Activated naive CD4-positive, alpha-beta T cell treated with anti-CD3 and anti-CD28 coated beads, Interleukin-2, amount 50 U/mL, for 24 hours (primary cell): ENCODE results near the gene TBL2.
"Not testable (repeated sequence)": the region's sequence is repeated elsewhere in the genome, so short reads cannot be mapped to it uniquely, and the experiment has no call there.

Experiments used
- H3K27ac Mint-ChIP-seq: one replicate; pipeline ENCODE4 v1.8.0; 2021; ENCODE audit warnings: mild to moderate bottlenecking, mixed read lengths
- H3K27me3 Mint-ChIP-seq: one replicate; pipeline ENCODE4 v1.8.0; 2021; ENCODE audit warnings: mixed read lengths
- H3K36me3 Mint-ChIP-seq: one replicate; pipeline ENCODE4 v1.8.0; 2021; ENCODE audit warnings: mixed read lengths
- H3K4me1 Mint-ChIP-seq: one replicate; pipeline ENCODE4 v1.8.0; 2021; ENCODE audit warnings: mixed read lengths
- H3K4me3 Mint-ChIP-seq: one replicate; pipeline ENCODE4 v1.8.0; 2021; ENCODE audit warnings: mild to moderate bottlenecking, mixed read lengths
- H3K9me3 Mint-ChIP-seq: one replicate; pipeline ENCODE4 v1.8.0; 2021; ENCODE audit warnings: mixed read lengths

TBL2 gene

DNA sequence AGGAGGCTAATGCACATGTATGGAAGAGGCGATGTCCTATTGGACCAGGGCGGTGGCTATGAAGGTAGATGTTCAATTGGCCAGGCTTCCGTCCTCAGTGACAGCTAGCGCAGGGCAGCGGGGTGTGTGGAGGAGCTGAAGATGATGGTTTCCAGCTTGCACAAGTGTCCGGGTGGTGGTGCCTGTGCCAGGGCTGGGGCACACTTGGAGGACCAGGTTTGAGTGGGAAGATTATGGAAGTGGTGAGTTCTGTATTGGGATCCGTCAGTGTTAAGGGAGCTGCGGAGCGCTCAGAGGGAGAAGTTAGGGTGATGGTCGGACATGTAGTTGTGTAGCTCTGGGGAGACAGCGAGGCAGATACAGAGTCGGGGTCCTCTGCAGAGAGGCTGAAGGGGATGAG lies 8.5 kb upstream of the TBL2 start:
- H3K4me1 Mint-ChIP-seq = peaks cover 5% of the 10 kb centered on the region
- H3K36me3 Mint-ChIP-seq = no peaks in the 10 kb centered on the region
- peak overlapping the region; percentile 43 for H3K27ac Mint-ChIP-seq
- H3K27me3 Mint-ChIP-seq = no peaks in the 10 kb centered on the region
- no peak overlapping the region for H3K4me3 Mint-ChIP-seq
- H3K9me3 Mint-ChIP-seq = no peaks in the 10 kb centered on the region

DNA sequence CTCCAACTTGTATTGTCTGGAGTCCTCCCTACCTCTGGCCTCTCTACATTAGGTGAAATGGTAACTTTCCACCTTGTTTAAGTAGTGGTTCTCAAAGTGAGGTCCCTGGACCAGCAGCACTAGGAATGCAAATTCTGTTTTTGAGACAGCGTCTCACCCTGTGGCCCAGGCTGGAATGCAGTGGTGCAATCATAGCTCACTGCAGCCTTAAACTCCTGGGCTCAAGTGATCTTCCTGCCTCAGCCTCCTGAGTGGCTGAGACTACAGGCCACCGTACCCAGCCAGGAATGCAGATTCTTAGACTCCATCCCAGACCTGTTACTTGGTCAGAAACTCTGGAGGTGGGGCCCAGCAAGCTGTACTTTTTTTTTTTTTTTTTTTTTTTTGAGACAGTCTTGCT lies 6.8 kb upstream of the TBL2 start:
- no peaks in the 10 kb centered on the region for H3K27me3 Mint-ChIP-seq
- no peaks in the 10 kb centered on the region for H3K36me3 Mint-ChIP-seq
- H3K4me1 Mint-ChIP-seq = peaks cover 5% of the 10 kb centered on the region
- H3K4me3 Mint-ChIP-seq = no peak overlapping the region
- no peaks in the 10 kb centered on the region for H3K9me3 Mint-ChIP-seq
- H3K27ac Mint-ChIP-seq = no peak overlapping the region

DNA sequence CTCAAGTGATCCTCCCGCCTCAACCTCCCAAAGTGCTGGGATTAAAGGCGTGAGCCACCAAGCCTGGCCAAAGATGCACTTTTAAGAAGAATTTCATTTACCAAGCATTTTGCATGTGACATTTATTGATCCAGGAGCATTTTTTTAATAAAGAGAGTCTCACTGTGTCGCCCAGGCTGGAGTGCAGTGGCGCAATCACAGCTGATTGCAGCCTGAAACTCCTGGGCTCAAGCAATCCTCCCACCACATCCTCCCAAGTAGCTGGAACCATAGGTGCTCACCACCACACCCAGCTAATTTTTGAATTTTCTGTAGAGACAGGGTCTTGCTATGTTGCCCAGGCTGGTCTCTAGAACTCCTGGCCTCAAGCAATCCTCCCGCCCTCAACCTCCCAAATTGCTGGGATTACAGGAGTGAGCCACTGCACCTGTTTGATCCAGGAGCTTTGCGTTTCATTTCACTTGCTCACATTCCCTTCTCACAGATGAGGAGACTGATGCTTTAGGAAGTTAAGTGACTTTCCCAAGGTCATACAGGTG lies 4.4 kb upstream of the TBL2 start:
- Mint-ChIP-seq H3K27ac (no peak overlapping the region), H3K4me1 (peaks cover 16% of the 10 kb centered on the region), H3K36me3 (peaks cover 1% of the 10 kb centered on the region), H3K9me3 (no peaks in the 10 kb centered on the region), H3K4me3 (no peak overlapping the region), H3K27me3 (no peaks in the 10 kb centered on the region)

DNA sequence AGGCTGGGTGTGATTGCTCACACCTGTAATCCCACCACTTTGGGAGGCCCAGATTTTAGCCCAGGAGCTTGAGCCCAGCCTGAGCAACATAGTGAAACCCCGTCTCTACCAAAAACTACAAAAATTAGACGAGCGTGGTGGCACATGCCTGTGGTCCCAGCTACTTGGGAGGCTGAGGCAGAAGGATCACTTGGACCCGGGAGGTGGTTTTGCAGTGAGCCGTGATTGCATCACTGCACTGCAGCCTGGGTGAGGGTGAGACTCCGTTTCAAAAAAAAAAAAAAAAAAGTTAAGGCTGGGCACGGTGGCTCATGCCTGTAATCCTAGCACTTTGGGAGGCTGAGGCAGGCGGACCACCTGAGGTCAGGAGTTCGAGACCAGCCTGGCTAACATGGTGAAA lies 2.6 kb upstream of the TBL2 start:
- H3K36me3 Mint-ChIP-seq, H3K27me3 Mint-ChIP-seq, H3K4me3 Mint-ChIP-seq, H3K9me3 Mint-ChIP-seq, H3K27ac Mint-ChIP-seq: not testable (repeated sequence)
- H3K4me1 Mint-ChIP-seq = peaks cover 24% of the 10 kb centered on the region

DNA sequence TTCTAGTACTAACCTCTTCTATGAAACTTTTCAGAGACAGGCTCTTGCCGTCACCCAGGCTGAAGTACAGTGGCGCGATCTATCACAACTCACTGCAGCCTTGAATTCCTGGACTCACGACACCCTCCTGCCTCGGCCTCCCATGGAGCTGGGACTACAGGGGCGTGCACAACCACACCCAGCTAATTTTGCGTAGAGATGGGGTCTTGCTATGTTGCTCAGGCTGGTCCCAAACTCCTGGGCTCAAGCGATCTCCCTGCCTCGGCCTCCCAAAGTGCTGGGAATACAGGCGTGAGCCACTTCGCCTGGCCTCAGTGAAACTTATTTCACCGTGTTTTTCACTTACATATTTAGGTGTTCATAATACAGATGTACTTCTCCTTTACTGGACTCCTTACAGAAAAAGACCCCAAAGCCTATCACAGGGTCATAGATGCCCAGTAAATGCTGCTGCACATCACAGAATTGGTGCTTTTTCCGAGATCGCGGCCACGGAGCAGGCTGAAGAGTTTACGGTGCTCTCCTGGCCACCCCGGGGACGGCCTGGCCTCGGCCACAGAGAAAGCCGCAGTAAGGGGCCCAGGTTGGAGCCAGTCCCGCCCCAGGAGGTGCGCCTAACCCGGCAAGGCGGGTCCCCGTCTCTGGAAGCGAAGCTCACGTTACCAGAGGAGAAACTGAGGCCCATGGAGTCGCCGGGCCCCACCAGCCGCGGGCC lies 595 bp downstream of the TBL2 start:
- H3K27me3 Mint-ChIP-seq = no peaks in the 10 kb centered on the region

DNA sequence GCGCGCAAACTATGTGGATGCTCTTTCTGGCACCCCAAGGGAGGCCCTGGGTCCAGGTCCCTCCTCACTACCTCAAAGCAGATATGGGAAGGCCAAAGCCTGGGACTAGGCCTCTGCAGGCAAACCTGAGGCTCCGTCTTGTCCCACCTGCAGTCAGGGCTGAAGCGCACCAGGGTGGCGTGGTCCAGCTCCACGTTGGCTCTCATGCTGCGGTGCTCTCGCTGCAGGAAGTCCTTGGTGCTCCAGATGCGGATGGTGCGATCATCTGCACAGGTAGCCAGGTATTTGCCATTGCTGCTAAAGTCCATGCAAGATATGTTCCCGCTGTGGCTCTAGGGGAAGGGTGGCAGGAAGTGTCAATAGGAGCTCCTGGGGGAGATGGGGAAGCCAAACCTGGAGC lies 4.6 kb downstream of the TBL2 start:
- peaks cover 24% of the 10 kb centered on the region for H3K4me1 Mint-ChIP-seq
- H3K9me3 Mint-ChIP-seq = no peaks in the 10 kb centered on the region
- H3K27ac Mint-ChIP-seq = no peak overlapping the region
- H3K36me3 Mint-ChIP-seq = peaks cover 12% of the 10 kb centered on the region
- no peaks in the 10 kb centered on the region for H3K27me3 Mint-ChIP-seq
- no peak overlapping the region for H3K4me3 Mint-ChIP-seq

More for the DNA sequence above, 595 bp downstream of the TBL2 start:
- H3K9me3 Mint-ChIP-seq = no peaks in the 10 kb centered on the region
- H3K36me3 Mint-ChIP-seq = peaks cover 3% of the 10 kb centered on the region
- H3K27ac Mint-ChIP-seq = peak overlapping the region; percentile 51
- H3K4me1 Mint-ChIP-seq = peaks cover 29% of the 10 kb centered on the region
- peak overlapping the region; percentile 98 for H3K4me3 Mint-ChIP-seq

DNA sequence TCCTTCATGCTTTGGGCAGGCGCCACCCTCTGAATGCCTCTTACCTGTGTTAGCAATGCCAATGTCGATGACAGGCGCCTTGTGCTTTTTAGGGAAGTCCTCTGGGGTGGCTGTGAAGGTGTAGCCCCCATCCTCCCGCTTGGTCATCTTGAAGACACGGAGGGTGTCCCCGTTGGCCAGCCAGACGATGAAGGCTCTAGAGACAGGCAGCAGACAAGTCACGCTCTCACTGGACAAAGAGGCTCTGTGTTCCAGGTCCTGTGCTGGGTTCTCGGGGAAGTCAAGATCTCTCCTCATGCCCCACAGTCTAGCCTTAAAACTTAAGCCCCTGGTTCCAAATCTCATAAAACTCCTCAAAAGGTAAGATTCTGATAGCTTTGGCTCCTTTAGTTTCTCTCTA lies 5.1 kb downstream of the TBL2 start:
- Mint-ChIP-seq H3K4me1 (peaks cover 20% of the 10 kb centered on the region), H3K9me3 (no peaks in the 10 kb centered on the region), H3K4me3 (no peak overlapping the region), H3K36me3 (peaks cover 11% of the 10 kb centered on the region), H3K27me3 (no peaks in the 10 kb centered on the region), H3K27ac (no peak overlapping the region)

DNA sequence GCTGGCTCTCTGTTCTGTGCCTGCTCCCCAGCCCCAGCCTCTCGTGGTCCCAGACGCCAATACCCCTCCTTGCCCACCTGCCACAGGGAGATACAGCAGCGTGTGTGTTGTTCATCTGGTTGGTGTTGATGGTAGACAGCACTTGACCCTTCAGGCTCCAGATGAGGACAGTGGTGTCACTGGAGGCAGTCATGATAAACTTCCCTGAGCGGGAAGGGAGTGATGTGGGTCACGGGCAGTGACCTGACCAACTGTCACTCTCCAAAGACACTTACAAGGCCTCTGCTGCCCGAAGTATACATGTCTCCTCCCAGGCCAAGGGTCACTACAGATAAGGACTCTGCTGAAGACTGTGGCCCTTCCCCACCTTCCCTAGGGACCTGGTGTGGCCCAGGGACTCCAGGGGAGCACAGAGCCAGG lies 5.6 kb downstream of the TBL2 start:
- no peaks in the 10 kb centered on the region for H3K9me3 Mint-ChIP-seq
- H3K36me3 Mint-ChIP-seq = peaks cover 10% of the 10 kb centered on the region
- peaks cover 22% of the 10 kb centered on the region for H3K4me1 Mint-ChIP-seq
- H3K27ac Mint-ChIP-seq = no peak overlapping the region
- H3K4me3 Mint-ChIP-seq = no peak overlapping the region
- H3K27me3 Mint-ChIP-seq = no peaks in the 10 kb centered on the region

DNA sequence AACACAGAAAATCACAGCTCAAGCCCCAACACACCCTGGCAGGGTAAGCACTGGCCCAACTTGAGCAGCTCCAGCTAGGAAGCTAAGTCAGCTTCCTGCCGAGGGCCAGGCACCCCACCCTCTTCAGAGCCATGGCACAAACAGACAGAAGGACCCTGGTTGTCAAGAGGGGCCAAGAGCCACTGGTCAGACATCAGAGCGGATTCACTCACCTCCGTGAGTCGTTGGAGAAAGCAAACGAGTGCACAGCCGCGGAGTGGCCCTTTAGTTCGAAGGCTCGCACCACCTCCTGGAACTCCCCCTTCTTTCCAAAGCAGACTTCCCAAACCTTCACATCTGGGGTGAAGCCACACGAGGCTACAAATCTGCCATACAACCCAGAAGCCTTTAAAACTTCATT lies 7.4 kb downstream of the TBL2 start:
- Mint-ChIP-seq H3K36me3 (peaks cover 10% of the 10 kb centered on the region), H3K4me3 (no peak overlapping the region), H3K27ac (no peak overlapping the region), H3K9me3 (no peaks in the 10 kb centered on the region), H3K27me3 (no peaks in the 10 kb centered on the region), H3K4me1 (peaks cover 24% of the 10 kb centered on the region)

DNA sequence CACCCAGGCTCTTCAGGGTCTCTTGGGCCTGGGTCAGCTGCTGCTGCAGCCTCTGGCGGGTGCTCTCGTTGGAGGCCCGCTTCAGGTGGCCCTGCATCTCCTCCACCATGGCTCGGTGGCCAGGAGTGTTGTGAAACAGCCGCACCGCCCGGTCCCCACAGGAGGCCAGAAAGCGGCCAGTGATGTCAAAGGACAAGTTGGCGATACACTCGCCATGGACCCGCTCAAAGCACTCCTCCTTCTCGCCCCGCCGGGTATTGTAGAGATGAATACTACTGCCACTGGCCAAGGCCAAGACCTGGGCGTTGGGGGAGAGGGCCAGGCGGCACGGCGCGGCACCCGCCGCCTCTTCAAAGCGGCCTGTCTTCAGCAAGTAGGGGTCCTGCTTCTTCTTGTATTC lies 7.9 kb downstream of the TBL2 start:
- Mint-ChIP-seq H3K4me1 (peaks cover 29% of the 10 kb centered on the region), H3K27ac (no peak overlapping the region), H3K4me3 (no peak overlapping the region), H3K9me3 (no peaks in the 10 kb centered on the region), H3K36me3 (peaks cover 10% of the 10 kb centered on the region), H3K27me3 (no peaks in the 10 kb centered on the region)

DNA sequence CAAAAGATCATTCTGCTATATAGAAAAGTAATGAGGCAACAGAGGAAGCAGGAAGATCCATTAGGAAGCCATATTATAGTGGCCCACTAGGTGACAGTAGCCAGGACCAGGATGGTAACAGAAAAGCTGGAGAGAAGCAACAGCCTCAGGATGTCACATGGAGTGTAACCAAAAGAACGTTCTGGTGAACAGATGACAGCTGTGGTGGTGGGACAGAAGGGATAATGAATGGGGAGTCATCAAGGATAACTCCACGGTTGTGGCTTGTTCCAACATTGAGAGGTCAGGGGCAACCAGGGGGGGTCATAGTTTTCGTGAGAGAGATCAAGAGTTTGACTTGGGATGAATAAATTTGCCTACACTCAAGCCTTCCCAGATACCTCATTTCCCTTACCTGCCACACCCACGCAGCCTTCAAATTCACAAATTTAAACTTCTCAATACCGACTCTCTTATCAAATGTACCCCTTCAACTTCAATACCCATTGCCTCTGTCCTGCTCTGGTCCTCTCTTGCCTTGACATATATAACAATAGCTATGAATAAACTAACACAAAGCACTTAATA lies 9.3 kb downstream of the TBL2 start:
- no peaks in the 10 kb centered on the region for H3K27me3 Mint-ChIP-seq
- peaks cover 9% of the 10 kb centered on the region for H3K36me3 Mint-ChIP-seq
- no peaks in the 10 kb centered on the region for H3K9me3 Mint-ChIP-seq
- no peak overlapping the region for H3K27ac Mint-ChIP-seq
- H3K4me3 Mint-ChIP-seq = no peak overlapping the region
- H3K4me1 Mint-ChIP-seq = peaks cover 24% of the 10 kb centered on the region

DNA sequence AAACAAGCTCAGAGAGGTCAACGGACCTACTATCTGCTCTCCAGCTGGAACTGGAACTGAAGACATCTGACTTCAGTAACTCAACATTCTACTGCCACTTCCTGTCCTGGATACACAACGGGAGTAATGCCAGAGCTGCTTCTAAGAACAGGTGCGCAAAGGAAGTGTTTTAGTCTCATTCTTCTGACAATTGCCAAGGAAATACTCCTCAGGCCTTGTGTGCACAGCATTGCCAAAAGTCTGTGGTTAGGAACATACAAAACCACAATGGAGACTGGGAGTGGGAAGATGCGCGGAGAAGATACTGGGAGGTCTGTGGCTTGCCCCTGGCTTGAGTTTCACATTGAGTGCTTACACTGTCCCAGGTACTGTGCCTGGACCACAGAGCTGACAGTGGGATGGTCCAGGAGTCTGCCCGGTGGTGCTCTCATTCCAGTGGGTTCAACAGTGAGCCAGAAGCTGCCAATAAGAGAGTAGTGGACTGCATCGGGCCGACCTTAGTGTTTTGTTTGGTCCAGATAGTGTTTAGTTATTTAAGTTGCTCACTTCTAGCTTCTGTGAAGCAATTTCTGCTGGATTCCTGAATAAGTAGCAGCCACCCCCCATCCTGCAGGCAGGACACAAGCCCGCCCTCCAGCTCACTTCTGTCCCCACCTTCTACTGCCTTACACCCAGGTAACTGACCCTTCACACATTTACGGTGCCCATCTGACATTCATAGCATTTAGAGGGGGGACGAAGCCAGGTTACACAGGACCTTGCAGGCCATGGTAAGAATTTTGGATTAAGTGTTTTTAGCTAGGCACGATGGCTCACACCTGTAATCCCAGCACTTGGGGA lies 10.3 kb downstream of the TBL2 start:
- Mint-ChIP-seq H3K4me1 (peaks cover 24% of the 10 kb centered on the region), H3K27ac (peak overlapping the region; percentile 46), H3K4me3 (no peak overlapping the region), H3K36me3 (peaks cover 9% of the 10 kb centered on the region), H3K27me3 (no peaks in the 10 kb centered on the region), H3K9me3 (no peaks in the 10 kb centered on the region)

DNA sequence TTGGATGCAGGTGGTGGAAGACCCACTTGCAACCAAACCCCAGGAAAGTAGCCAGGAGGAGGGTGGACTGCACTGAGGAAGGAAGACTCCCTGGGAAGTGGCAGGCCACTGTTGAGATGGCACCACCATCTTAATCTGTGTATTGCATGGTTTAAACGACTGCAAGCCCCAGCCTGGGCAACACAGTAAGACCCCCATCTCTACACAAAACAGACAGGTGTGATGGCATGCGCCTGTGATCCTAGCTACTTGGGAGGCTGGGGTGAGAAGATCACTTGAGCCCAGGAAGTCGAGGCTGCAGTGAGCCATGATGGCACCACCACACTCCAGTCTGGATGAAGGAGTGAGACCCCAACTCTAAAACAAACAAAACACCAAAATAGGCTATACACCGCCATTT lies 11.2 kb downstream of the TBL2 start:
- H3K36me3 Mint-ChIP-seq = peaks cover 9% of the 10 kb centered on the region
- H3K9me3 Mint-ChIP-seq = no peaks in the 10 kb centered on the region
- H3K4me1 Mint-ChIP-seq = peaks cover 24% of the 10 kb centered on the region

DNA sequence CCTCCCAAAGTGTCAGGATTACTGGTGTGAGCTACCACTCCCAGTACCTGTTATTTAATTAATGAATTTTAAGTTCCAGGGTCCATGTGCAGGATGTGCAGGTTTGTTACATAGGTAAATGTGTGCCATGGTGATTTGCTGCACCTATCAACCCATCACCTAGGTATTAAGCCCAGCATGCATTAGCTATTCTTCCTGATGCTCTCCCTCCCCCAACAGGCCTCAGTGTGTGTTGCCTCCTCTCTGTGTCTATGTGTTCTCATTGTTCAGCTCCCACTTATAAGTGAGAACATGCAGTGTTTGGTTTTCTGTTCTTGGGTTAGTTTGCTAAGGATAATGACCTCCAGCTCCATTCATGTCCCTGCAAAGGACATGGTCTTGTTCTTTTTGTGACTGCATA lies 11.9 kb downstream of the TBL2 start:
- not testable (repeated sequence) for H3K27me3 Mint-ChIP-seq, H3K36me3 Mint-ChIP-seq
- peak overlapping the region; percentile 41 for H3K27ac Mint-ChIP-seq

More for the DNA sequence above, 11.2 kb downstream of the TBL2 start:
- Mint-ChIP-seq H3K27ac (no peak overlapping the region), H3K4me3 (no peak overlapping the region), H3K27me3 (no peaks in the 10 kb centered on the region)

DNA sequence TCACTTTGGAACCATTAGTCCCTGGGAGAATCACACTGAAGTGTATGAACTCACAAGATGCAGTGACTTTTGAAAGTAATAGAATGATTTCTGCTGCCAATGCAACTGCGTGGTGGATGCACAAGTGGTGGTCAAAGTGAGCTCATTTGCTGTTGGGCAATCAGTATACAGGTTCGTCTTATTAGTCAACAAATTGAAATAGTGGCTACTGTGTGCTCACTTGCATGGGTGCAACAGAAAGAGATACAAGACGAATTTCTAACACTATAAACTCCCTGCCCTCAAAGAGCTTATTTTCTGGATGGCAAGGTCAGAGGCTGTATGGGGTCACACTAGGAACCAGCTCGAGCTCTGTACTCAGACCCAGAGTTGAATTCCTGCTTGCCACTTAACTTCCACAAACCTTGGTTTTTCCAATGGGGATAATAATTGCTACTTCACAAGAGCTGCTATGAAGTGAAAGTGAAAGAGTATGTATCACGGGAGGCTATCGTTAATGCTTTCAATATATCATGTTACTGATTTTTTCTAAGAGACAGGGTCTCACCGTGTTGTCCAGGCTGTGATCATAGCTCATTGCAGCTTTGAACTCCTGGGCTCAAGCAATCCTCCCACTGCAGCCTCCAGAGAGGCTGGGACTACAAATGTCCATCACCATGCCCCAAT lies 12.6 kb downstream of the TBL2 start:
- H3K4me3 Mint-ChIP-seq = peak overlapping the region; percentile 76
- no peaks in the 10 kb centered on the region for H3K27me3 Mint-ChIP-seq
- no peak overlapping the region for H3K27ac Mint-ChIP-seq
- H3K4me1 Mint-ChIP-seq = peaks cover 24% of the 10 kb centered on the region
- peaks cover 5% of the 10 kb centered on the region for H3K36me3 Mint-ChIP-seq
- H3K9me3 Mint-ChIP-seq = no peaks in the 10 kb centered on the region

More for the DNA sequence above, 11.9 kb downstream of the TBL2 start:
- not testable (repeated sequence) for H3K9me3 Mint-ChIP-seq
- H3K4me1 Mint-ChIP-seq = peaks cover 24% of the 10 kb centered on the region
- peak overlapping the region; percentile 76 for H3K4me3 Mint-ChIP-seq
